Left renal pelvis (tissue), 4 donors: Measurements from ENCODE around the gene GRM1. TPM values are rescaled to one million over a fixed set of nuclear protein-coding genes. Genes with fewer than 3 reads are reported as not detected.

ENCODE experiments used
- DNase-seq, 4 donors: peaks; one replicate each; pipeline ENCODE4 v3.0.0-alpha.2; 2013; ENCODE audit warnings: low read depth in 4 of 4, low spot score in 3 of 4
- polyA plus RNA-seq, 4 donors: library from polyadenylated mRNA; unstranded; fragments of 120-200 nt; gene quantifications; one replicate each; pipeline ENCODE4 v1.2.1, GENCODE V29; 2013; ENCODE audit not compliant: insufficient read length in 4 of 4

GRM1 gene
- polyA plus RNA-seq, 4 donors: 0.11 to 0.39 (median 0.28) TPM

GRCh38 chr6:146095481-146095880 is 66.6 kb downstream of the GRM1 start:
- no peak for DNase-seq

GRCh38 chr6:146097586-146097985 is 68.7 kb downstream of the GRM1 start:
- no peak for DNase-seq

- DNase-seq: no peak
These were observed 71.9 kb downstream of the GRM1 start for GRCh38 chr6:146100776-146101175.

- DNase-seq: no peak
These were observed 74.7 kb downstream of the GRM1 start for GRCh38 chr6:146103416-146104072.

GRCh38 chr6:146106532-146106931 is 77.7 kb downstream of the GRM1 start:
- no peak for DNase-seq

- DNase-seq: no peak
These were observed 82.1 kb downstream of the GRM1 start for GRCh38 chr6:146110990-146111389.

- DNase-seq: no peak
These were observed 83.1 kb downstream of the GRM1 start for GRCh38 chr6:146111881-146112450.

- no peak for DNase-seq
These were observed 84.3 kb downstream of the GRM1 start for GRCh38 chr6:146113084-146113623.

- DNase-seq: no peak
These were observed 94.8 kb downstream of the GRM1 start for GRCh38 chr6:146123616-146124015.

- DNase-seq: no peak
These were observed 98.8 kb downstream of the GRM1 start for GRCh38 chr6:146127447-146128215.

- DNase-seq: no peak
These were observed 105.0 kb downstream of the GRM1 start for GRCh38 chr6:146133866-146134265.

- no peak for DNase-seq
These were observed 106.3 kb downstream of the GRM1 start for GRCh38 chr6:146135167-146135566.

GRCh38 chr6:146146836-146147235 is 118.0 kb downstream of the GRM1 start:
- DNase-seq: no peak

GRCh38 chr6:146149770-146150169 is 120.9 kb downstream of the GRM1 start:
- no peak for DNase-seq

GRCh38 chr6:146153040-146153758 is 124.3 kb downstream of the GRM1 start:
- no peak for DNase-seq

GRCh38 chr6:146154197-146154596 is 125.3 kb downstream of the GRM1 start:
- no peak for DNase-seq

- no peak for DNase-seq
These were observed 132.8 kb downstream of the GRM1 start for GRCh38 chr6:146161664-146162063.

GRCh38 chr6:146169872-146170271 is 141.0 kb downstream of the GRM1 start:
- no peak for DNase-seq

- DNase-seq: no peak
These were observed 148.9 kb downstream of the GRM1 start for GRCh38 chr6:146177785-146178184.

GRCh38 chr6:146183831-146184230 is 155.0 kb downstream of the GRM1 start:
- no peak for DNase-seq

GRCh38 chr6:146184701-146185100 is 155.8 kb downstream of the GRM1 start:
- no peak for DNase-seq
